LHCN-M2 (cell line): Measurements from ENCODE around the gene MACROH2A2. TPM values are rescaled to one million over a fixed set of nuclear protein-coding genes. Genes with fewer than 3 reads are reported as not detected.
"Not testable (repeated sequence)": the region's sequence is repeated elsewhere in the genome, so short reads cannot be mapped to it uniquely, and the experiment has no call there.

ENCODE experiments used
- DNase-seq: peaks from one replicate; pipeline ENCODE4 v3.0.0-alpha.2; 2012; ENCODE audit warnings: low read depth
- total RNA-seq: library from RNA; depleted of rRNA; stranded (reverse); fragments of >200 nt; gene quantifications from 2 replicates; pipeline ENCODE4 v1.2.3, GENCODE V29; 2014; rRNA removed

MACROH2A2 gene
- total RNA-seq, 1 experiment from 2014 or later = 13.3 TPM

DNA sequence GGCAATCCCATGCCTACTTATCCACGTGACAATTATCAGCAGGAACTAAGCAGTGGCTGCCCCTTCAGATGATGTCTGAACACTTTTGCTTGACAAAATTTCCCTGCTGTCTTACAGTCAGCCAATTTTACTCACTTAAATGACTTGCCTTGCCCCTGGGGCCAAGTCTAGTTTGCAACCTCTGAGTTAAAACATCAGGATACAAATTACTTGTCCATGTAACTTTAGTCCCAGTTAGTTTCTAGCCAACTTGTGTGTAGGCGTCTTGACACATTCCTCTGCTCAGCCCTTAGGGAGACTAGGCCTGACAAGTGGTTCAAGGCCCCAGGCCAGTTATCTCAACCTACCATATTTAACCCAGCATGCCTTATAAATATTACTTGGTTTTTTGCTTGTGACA is 105.5 kb downstream of the MACROH2A2 start:
- DNase-seq = no peak

DNA sequence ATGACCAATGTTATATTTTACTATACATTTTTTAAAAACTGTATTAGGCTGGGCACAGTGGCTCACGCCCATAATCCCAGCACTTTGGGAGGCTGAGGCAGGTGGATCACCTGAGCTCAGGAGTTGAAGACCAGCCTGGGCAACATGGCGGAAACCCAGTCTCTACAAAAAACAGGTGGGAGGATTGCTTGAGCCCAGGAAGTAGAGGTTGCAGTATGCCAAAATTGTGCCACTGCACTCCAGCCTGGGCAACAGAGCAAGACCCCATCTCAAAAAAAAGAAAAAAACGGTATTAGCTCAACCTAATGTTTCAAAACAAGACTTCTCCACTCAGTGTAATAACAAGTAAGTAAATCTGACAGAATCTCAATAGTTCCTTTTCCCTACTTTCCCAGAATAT is 106.7 kb downstream of the MACROH2A2 start:
- not testable (repeated sequence) for DNase-seq

DNA sequence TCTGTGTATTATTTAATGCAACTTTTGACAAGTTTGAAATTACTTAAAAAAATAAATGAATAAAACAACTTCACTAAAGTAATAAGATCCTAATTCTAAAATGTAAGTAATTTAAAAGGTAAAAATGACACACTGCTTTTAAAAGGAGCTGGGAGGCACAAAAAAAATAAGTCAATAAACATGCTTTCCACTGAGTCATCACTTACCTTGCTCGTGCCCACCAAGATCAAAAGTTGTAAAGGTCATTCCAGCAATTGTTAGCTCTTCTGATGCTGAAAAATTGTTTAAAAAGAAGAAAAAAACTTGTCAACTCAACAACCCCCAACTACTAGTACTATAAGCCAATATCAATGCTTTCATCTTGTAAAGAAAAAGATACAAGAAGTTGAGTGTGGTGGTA is 108.2 kb downstream of the MACROH2A2 start:
- no peak for DNase-seq

Other genes with a start within 250 kb of the MACROH2A2 start
- gene AIFM2, start 80.0 kb downstream of the MACROH2A2 start, total RNA-seq = 5.8 and 6.9 TPM in 2 replicates
- gene TYSND1, start 93.9 kb downstream of the MACROH2A2 start, total RNA-seq = 14.1 and 20.5 TPM in 2 replicates
- 108 and 111 TPM in 2 replicates for gene SAR1A, start 117.7 kb downstream of the MACROH2A2 start, total RNA-seq
- 178 and 180 TPM in 2 replicates for gene PPA1, start 180.6 kb downstream of the MACROH2A2 start, total RNA-seq
- not detected in 2 replicates for gene NPFFR1, start 231.2 kb downstream of the MACROH2A2 start, total RNA-seq